Prostate gland (tissue), 2 donors: ENCODE results near the gene GRM8. TPM values are rescaled to one million over a fixed set of nuclear protein-coding genes. Genes with fewer than 3 reads are reported as not detected.

Experiments used
- DNase-seq: peaks from one replicate; pipeline ENCODE4 v3.0.0-alpha.2; 2019; ENCODE audit warnings: low spot score
- H3K27ac ChIP-seq, 2 donors: fragments of 200-600 bp; sonication (generic); 2 replicates each; pipeline ENCODE4 v1.5.1; 2017 to 2019
- H3K27me3 ChIP-seq: fragments of 200-600 bp; sonication (generic); replicated peaks from 2 replicates; pipeline ENCODE4 v1.5.1; 2019; ENCODE audit not compliant: insufficient read depth
- H3K36me3 ChIP-seq, 2 donors: fragments of 200-600 bp; sonication (generic); 1 replicate in 1 of 2; 2 replicates in 1 of 2; pipeline versions ENCODE4 v1.5.1 to v1.8.1; 2017 to 2019
- H3K4me1 ChIP-seq: fragments of 200-600 bp; sonication (generic); replicated peaks from 2 replicates; pipeline ENCODE4 v1.5.1; 2019
- H3K4me3 ChIP-seq, 2 donors: fragments of 200-600 bp; sonication (generic); 2 replicates each; pipeline ENCODE4 v1.5.1; 2017 to 2019
- H3K9me3 ChIP-seq: fragments of 200-600 bp; sonication (generic); 2 replicates; pipeline ENCODE4 v1.5.1; 2017
- POLR2A ChIP-seq: fragments of 450-650 bp; IDR thresholded peaks from one replicate; pipeline ENCODE4 v1.6.1; 2016; ENCODE audit warnings: antibody characterized with exemption, mild to moderate bottlenecking
- POLR2AphosphoS5 ChIP-seq: sonication (generic); formaldehyde crosslinking; IDR thresholded peaks from one replicate; pipeline ENCODE4 v1.6.1; 2017; ENCODE audit warnings: antibody characterized with exemption
- WGBS: methylation state at CpG from one replicate; pipeline ENCODE4 v1.1.5; 2018; 5-methylcytosine and 5-hydroxymethylcytosine counted together
- intact Hi-C: fragments of 100-400 bp; cut with DNase I; formaldehyde crosslinking; loops from one replicate; pipeline ENCODE4 v1.14.2; 2022
- total RNA-seq, 2 donors: library from RNA; depleted of rRNA; stranded (reverse); fragments of >200 nt; gene quantifications; one replicate each; pipeline ENCODE4 v1.1.0, GENCODE V29; 2016
- TF ChIP-seq, protein P1 (sequence below), 4 experiments: fragments of 200-600 bp in 2 of 4; fragments of 450-650 bp in 2 of 4; sonication (generic) in 2 of 4; IDR thresholded peaks; 1 replicate in 3 of 4; 2 replicates in 1 of 4; pipeline ENCODE4 v1.5.1; 2016 to 2019; ENCODE audit warnings: antibody characterized with exemption in 4 of 4, mild to moderate bottlenecking in 2 of 4, moderate library complexity in 2 of 4

The GRM8 gene
- total RNA-seq, 2 donors from 2014 or later: 1.3 to 3.7 TPM

DNA sequence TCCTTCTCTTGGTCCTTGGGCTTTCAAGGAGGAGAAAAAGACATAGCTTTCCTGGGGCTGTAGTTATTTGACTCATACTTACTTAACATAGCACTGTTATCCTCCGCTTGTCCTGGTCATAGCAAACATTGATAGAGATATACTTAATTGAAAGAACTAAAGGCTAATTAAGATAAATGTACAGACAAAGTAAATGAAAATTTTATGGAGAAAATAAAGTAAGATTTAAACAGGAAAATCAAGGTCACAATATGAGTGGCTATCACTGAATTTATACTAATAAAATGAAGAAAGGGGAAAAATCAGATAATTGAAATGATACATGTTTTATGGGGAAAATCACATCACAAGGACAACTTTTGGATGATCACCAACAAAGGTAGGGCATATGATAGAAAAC is 849.7 kb downstream of the GRM8 start:
- WGBS: 45% methylated on average over 1 of the region's 1 CpG
- no peak for DNase-seq
- Histone ChIP-seq H3K4me3 (no peak overlapping the region), H3K36me3 (no peaks in the 10 kb centered on the region), H3K27ac (no peak overlapping the region), H3K9me3 (no peaks in the 10 kb centered on the region), H3K4me1 (no peaks in the 10 kb centered on the region), H3K27me3 (no peaks in the 10 kb centered on the region)
- intact Hi-C loops: no loop called here
- TF ChIP-seq, protein P1, sequence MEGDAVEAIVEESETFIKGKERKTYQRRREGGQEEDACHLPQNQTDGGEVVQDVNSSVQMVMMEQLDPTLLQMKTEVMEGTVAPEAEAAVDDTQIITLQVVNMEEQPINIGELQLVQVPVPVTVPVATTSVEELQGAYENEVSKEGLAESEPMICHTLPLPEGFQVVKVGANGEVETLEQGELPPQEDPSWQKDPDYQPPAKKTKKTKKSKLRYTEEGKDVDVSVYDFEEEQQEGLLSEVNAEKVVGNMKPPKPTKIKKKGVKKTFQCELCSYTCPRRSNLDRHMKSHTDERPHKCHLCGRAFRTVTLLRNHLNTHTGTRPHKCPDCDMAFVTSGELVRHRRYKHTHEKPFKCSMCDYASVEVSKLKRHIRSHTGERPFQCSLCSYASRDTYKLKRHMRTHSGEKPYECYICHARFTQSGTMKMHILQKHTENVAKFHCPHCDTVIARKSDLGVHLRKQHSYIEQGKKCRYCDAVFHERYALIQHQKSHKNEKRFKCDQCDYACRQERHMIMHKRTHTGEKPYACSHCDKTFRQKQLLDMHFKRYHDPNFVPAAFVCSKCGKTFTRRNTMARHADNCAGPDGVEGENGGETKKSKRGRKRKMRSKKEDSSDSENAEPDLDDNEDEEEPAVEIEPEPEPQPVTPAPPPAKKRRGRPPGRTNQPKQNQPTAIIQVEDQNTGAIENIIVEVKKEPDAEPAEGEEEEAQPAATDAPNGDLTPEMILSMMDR (IDR thresholded peaks at IDR 0.05): no peak
- TF ChIP-seq POLR2AphosphoS5 (no peak), POLR2A (no peak)

DNA sequence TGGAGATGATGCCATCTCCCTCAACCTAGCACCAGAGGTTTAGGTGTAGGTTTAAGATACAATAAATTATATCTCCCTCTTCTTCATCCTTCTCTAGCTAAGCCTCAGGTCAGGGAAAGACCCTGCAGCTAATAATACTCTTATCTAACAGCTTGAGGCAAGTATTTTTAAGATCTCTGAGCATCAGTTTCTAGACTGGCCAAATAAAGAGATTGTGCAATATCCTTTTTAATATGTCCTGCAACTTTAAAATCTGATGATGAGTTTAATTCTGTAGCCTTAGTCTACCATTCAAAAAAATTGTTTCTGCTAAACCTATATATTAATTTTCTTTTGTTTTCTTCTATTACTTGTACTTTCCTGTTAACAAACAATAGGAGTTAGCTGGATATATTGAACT is 850.8 kb downstream of the GRM8 start:
- intact Hi-C loops: no loop called here
- Histone ChIP-seq H3K36me3 (no peaks in the 10 kb centered on the region), H3K4me3 (no peak overlapping the region), H3K4me1 (no peaks in the 10 kb centered on the region), H3K27me3 (no peaks in the 10 kb centered on the region), H3K9me3 (no peaks in the 10 kb centered on the region), H3K27ac (no peak overlapping the region)
- TF ChIP-seq, protein P1 (IDR thresholded peaks at IDR 0.05): no peak
- TF ChIP-seq POLR2A (no peak), POLR2AphosphoS5 (no peak)
- DNase-seq: no peak

DNA sequence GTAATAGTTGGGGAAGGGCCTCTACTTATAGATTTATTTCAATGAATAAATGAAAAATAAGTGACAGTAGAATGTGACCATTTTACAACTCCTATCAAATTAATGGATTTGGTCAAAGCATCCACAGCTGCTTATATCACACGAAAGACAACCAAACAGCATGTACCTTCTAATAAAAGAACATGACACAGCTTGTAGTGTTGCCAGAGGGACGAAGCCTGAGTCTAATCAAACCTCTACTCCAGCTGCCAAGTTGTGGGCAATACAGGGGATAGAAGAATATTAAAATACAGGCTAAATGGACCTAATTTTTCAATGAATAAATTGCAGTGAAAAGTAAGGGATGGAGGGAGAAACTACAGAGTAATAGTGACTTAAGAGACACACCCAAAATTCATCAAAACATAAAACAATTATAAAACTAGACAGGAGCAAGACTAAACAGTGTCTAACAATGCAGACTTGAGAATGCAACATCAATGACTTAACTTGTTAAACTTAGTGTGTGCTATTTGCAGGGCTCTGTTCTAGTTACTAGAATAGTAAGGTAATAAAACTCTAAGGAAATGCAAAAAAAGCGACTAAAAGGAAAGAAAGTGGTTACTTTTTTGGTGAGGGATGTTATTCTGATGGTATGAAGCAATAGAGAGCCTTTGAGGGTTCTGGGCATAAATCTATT is 853.8 kb downstream of the GRM8 start:
- H3K4me3 ChIP-seq: no peak overlapping the region
- no peak overlapping the region for H3K27ac ChIP-seq
- H3K4me1 ChIP-seq: no peaks in the 10 kb centered on the region
- WGBS: 30% methylated on average over 3 of the region's 3 CpGs
- DNase-seq: no peak
- intact Hi-C loops: no loop called here
- no peaks in the 10 kb centered on the region for H3K27me3 ChIP-seq
- H3K36me3 ChIP-seq: no peaks in the 10 kb centered on the region
- no peaks in the 10 kb centered on the region for H3K9me3 ChIP-seq
- TF ChIP-seq POLR2A (no peak), POLR2AphosphoS5 (no peak)
- TF ChIP-seq, protein P1 (IDR thresholded peaks at IDR 0.05): no peak

DNA sequence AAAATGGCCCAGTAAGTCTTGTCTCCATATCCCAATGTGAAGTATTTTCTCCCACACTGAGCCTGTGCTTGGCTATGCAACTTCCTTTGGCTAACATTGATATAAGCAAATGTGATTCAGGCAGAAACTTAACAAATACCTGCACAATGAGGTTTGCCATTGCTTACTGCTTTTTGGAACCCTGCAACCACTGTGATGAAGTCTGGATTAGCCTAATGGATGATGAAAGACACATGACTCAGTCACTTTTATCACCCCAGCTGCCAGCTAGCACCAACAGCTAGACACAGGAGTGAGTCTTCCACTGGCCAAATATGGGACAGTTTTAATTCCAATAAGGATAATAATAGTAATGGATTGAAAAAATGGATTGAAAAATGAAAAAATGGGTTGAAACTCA is 854.5 kb downstream of the GRM8 start:
- H3K4me3 ChIP-seq: no peak overlapping the region
- no peak overlapping the region for H3K27ac ChIP-seq
- H3K27me3 ChIP-seq: no peaks in the 10 kb centered on the region
- TF ChIP-seq POLR2A (no peak), POLR2AphosphoS5 (no peak)
- TF ChIP-seq, protein P1 (IDR thresholded peaks at IDR 0.05): no peak
- H3K4me1 ChIP-seq: no peaks in the 10 kb centered on the region
- H3K9me3 ChIP-seq: no peaks in the 10 kb centered on the region
- no peaks in the 10 kb centered on the region for H3K36me3 ChIP-seq
- intact Hi-C loops: no loop called here
- no peak for DNase-seq

DNA sequence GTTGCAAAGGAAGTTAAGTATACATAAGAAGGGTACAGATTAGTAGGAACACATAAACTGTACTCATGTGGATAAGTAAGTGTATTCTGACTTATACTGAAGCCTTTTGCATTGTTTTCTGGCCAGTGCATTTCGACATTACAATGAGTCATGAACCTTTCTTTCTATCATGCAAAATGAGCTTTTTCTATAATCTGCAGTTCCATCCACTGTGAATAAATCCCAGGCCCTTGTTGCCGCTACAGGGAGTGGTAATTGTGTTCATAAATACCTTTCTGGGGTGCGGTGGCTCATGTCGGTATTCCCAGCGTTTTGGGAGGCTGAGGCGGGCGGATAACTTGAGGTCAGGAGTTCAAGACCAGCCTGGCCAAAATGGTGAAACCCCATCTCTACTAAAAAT is 858.3 kb downstream of the GRM8 start:
- Histone ChIP-seq H3K27ac (no peak overlapping the region), H3K36me3 (no peaks in the 10 kb centered on the region), H3K9me3 (no peaks in the 10 kb centered on the region), H3K4me1 (no peaks in the 10 kb centered on the region), H3K4me3 (no peak overlapping the region), H3K27me3 (no peaks in the 10 kb centered on the region)
- TF ChIP-seq, protein P1 (IDR thresholded peaks at IDR 0.05): no peak
- TF ChIP-seq POLR2AphosphoS5 (no peak), POLR2A (no peak)
- no peak for DNase-seq
- 72% methylated on average over 7 of the region's 7 CpGs for WGBS
- intact Hi-C loops: no loop called here
